HepG2 (cell line): Measurements from ENCODE around the gene ALPK1. TPM values are rescaled to one million over a fixed set of nuclear protein-coding genes. Genes with fewer than 3 reads are reported as not detected.

ENCODE experiments used
- ATAC-seq: fragments of 200-7000 bp; cut with Tn5 transposase; 3 replicates; pipeline ENCODE4 v1.9.1; 2020; ENCODE audit warnings: mild to moderate bottlenecking, moderate library complexity
- BruUV-seq: library from RNA; stranded (reverse); fragments of 400-500 nt; replicated peaks from 2 replicates; lab custom pipeline; 2021; lab: Mats Ljungman, UMichigan
- CTCF ChIA-PET: fragments of 300-600 bp; formaldehyde crosslinking; extraction: SDS; loops from one replicate; lab custom pipeline; 2021; ENCODE audit warnings: low total read pairs, inconsistent platforms, low intra/inter-chr PET ratio; lab: Yijun Ruan, JAX
- POLR2A ChIA-PET: fragments of 350-600 bp; sonication (Branson Sonifier 250); formaldehyde crosslinking; loops from one replicate; lab custom pipeline; 2020; ENCODE audit warnings: antibody characterized with exemption, inconsistent platforms; lab: Yijun Ruan, JAX
- DNase-seq: peaks from one replicate; pipeline ENCODE4 v3.0.0-alpha.2; 2015; ENCODE audit warnings: low spot score
- FAIRE-seq: peaks from 3 replicates; lab custom pipeline; 2011; peaks lifted over from hg19 to GRCh38; lab: Jason Lieb, UNC
- H2AFZ ChIP-seq: one replicate; pipeline ENCODE4 v1.6.1; 2011; ENCODE audit warnings: low read length, inconsistent platforms
- H3K27ac ChIP-seq: fragments of 300-600 bp; 3 replicates; pipeline ENCODE4 v1.8.0; 2011; ENCODE audit warnings: mixed run types, mild to moderate bottlenecking, mixed read lengths, low read length, inconsistent platforms; ENCODE audit not compliant: insufficient read depth; ENCODE audit errors: extremely low read length
- H3K27me3 ChIP-seq, 2 experiments: fragments of 200-600 bp in 1 of 2; 2 replicates in 1 of 2; 3 replicates in 1 of 2; pipeline versions ENCODE4 v1.6.0 to v1.8.0; 2011; ENCODE audit warnings: low read length in 2 of 2, mild to moderate bottlenecking in 2 of 2, moderate library complexity in 2 of 2, inconsistent platforms in 1 of 2; ENCODE audit not compliant: insufficient read depth in 2 of 2, control insufficient read depth in 1 of 2
- H3K36me3 ChIP-seq, 2 experiments: fragments of 200-600 bp in 1 of 2; replicated peaks in 1 of 2; 2 replicates in 1 of 2; 3 replicates in 1 of 2; pipeline versions ENCODE4 v1.5.1 to v1.8.0; 2011; ENCODE audit warnings: low read length in 2 of 2, inconsistent platforms in 1 of 2; ENCODE audit not compliant: insufficient read depth in 2 of 2, control insufficient read depth in 1 of 2
- H3K4me1 ChIP-seq: 2 replicates; pipeline ENCODE4 v1.5.1; 2012; ENCODE audit warnings: low read length, inconsistent platforms; ENCODE audit not compliant: insufficient read depth
- H3K4me2 ChIP-seq: 2 replicates; pipeline ENCODE4 v1.6.0; 2011; ENCODE audit warnings: low read depth, low read length, inconsistent platforms
- H3K4me3 ChIP-seq, 3 experiments: fragments of 200-600 bp in 1 of 3; sonication (generic), shearing (Covaris generic) in 1 of 3; replicated peaks in 1 of 3; 2 replicates each; pipeline ENCODE4 v1.5.1; 2011 to 2016; ENCODE audit warnings: low read length in 3 of 3, inconsistent platforms in 2 of 3, low read depth in 2 of 3, mild to moderate bottlenecking in 2 of 3, control low read depth in 1 of 3, mixed read lengths in 1 of 3; ENCODE audit not compliant: insufficient read depth in 1 of 3
- H3K79me2 ChIP-seq: one replicate; pipeline ENCODE4 v1.6.1; 2011; ENCODE audit warnings: low read length, inconsistent platforms; ENCODE audit not compliant: insufficient read depth
- H3K9ac ChIP-seq: 2 replicates; pipeline ENCODE4 v1.6.0; 2011; ENCODE audit warnings: mild to moderate bottlenecking, low read depth, low read length, inconsistent platforms; ENCODE audit not compliant: insufficient read depth
- H3K9me3 ChIP-seq: 2 replicates; pipeline ENCODE4 v1.5.1; 2012; ENCODE audit warnings: mild to moderate bottlenecking, low read length
- H4K20me1 ChIP-seq: 2 replicates; pipeline ENCODE4 v1.6.0; 2011; ENCODE audit warnings: inconsistent platforms, mild to moderate bottlenecking, low read length, moderate library complexity; ENCODE audit not compliant: insufficient read depth
- GLMP ChIP-seq: sonication (generic); formaldehyde crosslinking; IDR thresholded peaks from 2 replicates; pipeline ENCODE4 v1.9.0; 2021; ENCODE audit warnings: missing genetic modification reagents, mild to moderate bottlenecking, borderline replicate concordance
- NFE2L1 ChIP-seq: sonication (generic); formaldehyde crosslinking; IDR thresholded peaks from 2 replicates; pipeline ENCODE4 v1.4.0; 2020; ENCODE audit warnings: missing genetic modification reagents, mild to moderate bottlenecking, borderline replicate concordance
- NR0B2 ChIP-seq: sonication (generic); formaldehyde crosslinking; IDR thresholded peaks from 2 replicates; pipeline ENCODE4 v1.4.0; 2020; ENCODE audit warnings: mild to moderate bottlenecking, missing genetic modification reagents
- RFX1 ChIP-seq: fragments of 450-650 bp; IDR thresholded peaks from 2 replicates; pipeline ENCODE4 v1.6.1; 2017
- SOX6 ChIP-seq, 2 experiments: fragments of 450-650 bp in 1 of 2; sonication (generic) in 1 of 2; formaldehyde crosslinking in 1 of 2; IDR thresholded peaks; 2 replicates each; pipeline versions ENCODE4 v1.4.0 to v1.6.1; 2017 to 2020; ENCODE audit warnings: antibody characterized with exemption in 1 of 2, mild to moderate bottlenecking in 1 of 2, missing genetic modification reagents in 1 of 2
- SP1 ChIP-seq, 2 experiments: fragments of 450-650 bp in 1 of 2; sonication (generic) in 1 of 2; formaldehyde crosslinking in 1 of 2; IDR thresholded peaks; 2 replicates each; pipeline versions ENCODE4 v1.4.0 to v1.6.1; 2016 to 2020; ENCODE audit warnings: missing genetic modification reagents in 1 of 2
- ZNF264 ChIP-seq: sonication (generic); formaldehyde crosslinking; IDR thresholded peaks from 2 replicates; pipeline ENCODE4 v1.4.0; 2020; ENCODE audit warnings: missing genetic modification reagents
- ZNF550 ChIP-seq: sonication (generic); formaldehyde crosslinking; IDR thresholded peaks from 2 replicates; pipeline ENCODE4 v1.4.0; 2020; ENCODE audit warnings: mild to moderate bottlenecking, missing genetic modification reagents, borderline replicate concordance
- ZNF605 ChIP-seq: sonication (generic); formaldehyde crosslinking; IDR thresholded peaks from 2 replicates; pipeline ENCODE4 v1.8.0; 2022; ENCODE audit warnings: mild to moderate bottlenecking, missing genetic modification reagents
- WGBS: methylation state at CpG from one replicate; pipeline ENCODE4 v1.1.6; 2017; ENCODE audit warnings: low lambda C conversion rate; 5-methylcytosine and 5-hydroxymethylcytosine counted together
- in situ Hi-C: cut with HindIII; loops from 2 replicates; pipeline ENCODE4 v1.10.0; 2017; ENCODE audit warnings: low pct_unique_long_range_greater_than_20kb; ENCODE audit not compliant: extremely low pct_ligation_motif_present
- intact Hi-C: fragments of 100-400 bp; cut with micrococcal nuclease; formaldehyde crosslinking; loops from one replicate; pipeline ENCODE4 v1.10.0; 2022; ENCODE audit not compliant: unreplicated experiment
- polyA plus RNA-seq, 8 experiments: library from polyadenylated mRNA; depleted of rRNA in 3 of 8; stranded (reverse) in 7 of 8; unstranded in 1 of 8; fragments of >200 nt; fragmentation: Illumina TruSeq in 4 of 8; extraction: Trizol in 4 of 8; gene quantifications; 2 replicates each; pipeline versions ENCODE4 v1.2.1 to v1.2.3, GENCODE V29; 2011 to 2016; ENCODE audit warnings: low read depth in 4 of 8, missing spikeins in 1 of 8, mixed read lengths in 1 of 8; ENCODE audit not compliant: insufficient read depth in 1 of 8
- total RNA-seq, 5 experiments: library from RNA; depleted of rRNA; stranded (reverse); fragments of >200 nt; fragmentation: Illumina TruSeq; extraction: Trizol; gene quantifications; 2 replicates each; pipeline ENCODE4 v1.2.3, GENCODE V29; 2016; ENCODE audit warnings: low read depth in 1 of 5

The ALPK1 gene
- total and polyA plus RNA-seq, 2 of the 13 experiments (the other 11 are each of a cell fraction or from before 2014, with no cell fraction given), result 0.61 to 1.3 TPM

DNA sequence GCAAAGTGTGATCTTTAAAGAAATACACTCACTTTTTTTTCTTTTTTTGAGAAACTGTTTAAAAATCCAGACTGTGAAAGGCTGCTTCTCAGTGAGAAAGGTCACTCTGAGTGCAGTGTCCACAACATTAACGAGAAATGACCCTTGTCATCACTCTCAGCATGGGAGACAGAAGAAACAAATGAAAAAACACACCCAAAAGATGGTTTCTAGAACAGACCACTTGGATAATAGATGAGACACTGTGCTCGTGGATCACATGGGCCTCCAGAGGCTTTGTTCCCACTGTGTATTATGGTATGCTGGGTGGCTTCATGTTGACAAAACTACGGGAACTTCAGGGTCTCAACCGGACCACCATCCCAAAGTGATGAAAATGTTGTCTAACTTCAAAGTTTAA lies 153.9 kb downstream of the ALPK1 start (continued):
- TF ChIP-seq ZNF605 (no peak), ZNF550 (no peak), NFE2L1 (no peak), SP1 (IDR thresholded peaks at IDR 0.05) (no peak), SP1 (CRISPR knock-in tag; IDR thresholded peaks at IDR 0.05) (no peak), RFX1 (no peak), NR0B2 (CRISPR knock-in tag) (no peak), SOX6 (IDR thresholded peaks at IDR 0.05) (no peak), SOX6 (CRISPR knock-in tag; IDR thresholded peaks at IDR 0.05) (no peak), ZNF264 (CRISPR knock-in tag) (no peak)

DNA sequence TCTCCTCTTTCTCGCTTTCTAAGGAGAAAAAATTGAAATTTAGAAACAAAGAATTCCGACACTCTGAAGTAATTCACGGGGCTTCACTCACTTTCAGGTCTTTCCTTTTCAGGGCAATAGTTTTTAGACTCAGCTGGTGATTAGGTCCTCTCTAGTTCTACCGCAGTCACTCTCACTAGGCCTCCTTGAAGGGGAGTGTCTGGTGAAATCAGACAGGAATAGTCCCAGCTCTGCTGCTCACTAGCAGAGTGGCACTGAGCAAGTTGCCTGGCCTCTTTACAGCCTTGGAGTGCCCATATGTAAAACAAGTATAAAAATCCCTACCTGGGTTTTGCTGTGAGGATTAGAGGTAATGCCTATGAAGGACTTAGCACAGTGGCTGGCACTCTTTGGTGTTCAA lies 154.7 kb downstream of the ALPK1 start:
- DNase-seq (no peak), ATAC-seq (no peak)
- Histone ChIP-seq H3K36me3 (no peaks in the 10 kb centered on the region), H4K20me1 (no peaks in the 10 kb centered on the region), H3K4me1 (no peaks in the 10 kb centered on the region), H3K4me3 (no peak overlapping the region)
- intact Hi-C loops, result no loop called here
- POLR2A ChIA-PET, result no interaction called here
- TF ChIP-seq GLMP (CRISPR knock-in tag), result no peak
- TF ChIP-seq, all 625 proteins: peak for 0
- Histone ChIP-seq H3K27me3 (no peaks in the 10 kb centered on the region; a peak in 1 of 5 replicates), H3K9ac (no peak overlapping the region), H2AFZ (no peak overlapping the region), H3K9me3 (no peaks in the 10 kb centered on the region), H3K79me2 (no peaks in the 10 kb centered on the region), H3K4me2 (no peak overlapping the region), H3K27ac (no peak overlapping the region)
- in situ Hi-C loops, result no loop called here
- CTCF ChIA-PET, result no interaction called here
- no TSS peak for BruUV-seq
- 15% methylated on average over 4 of the region's 4 CpGs for WGBS
- no peak for FAIRE-seq
